ENCODE measurements around the gene ADAMTS2.
"Not testable (repeated sequence)": the region's sequence is repeated elsewhere in the genome, so short reads cannot be mapped to it uniquely, and the experiment has no call there.

Gene ADAMTS2

GRCh38 chr5:179330186-179330900 lies 14.9 kb downstream of the ADAMTS2 start:
- H3K4me3 ChIP-seq (ENCODE audit: low read length) = no peak overlapping the region
- TF ChIP-seq ZNF274 (IDR thresholded peaks at IDR 0.05; ENCODE audit: low read depth, low read length) = no peak

GRCh38 chr5:179328291-179328690 lies 17.0 kb downstream of the ADAMTS2 start:
- TF ChIP-seq ZNF274 (IDR thresholded peaks at IDR 0.05; ENCODE audit: low read depth, low read length) = no peak
- no peak overlapping the region for H3K4me3 ChIP-seq (ENCODE audit: low read length)

DNA sequence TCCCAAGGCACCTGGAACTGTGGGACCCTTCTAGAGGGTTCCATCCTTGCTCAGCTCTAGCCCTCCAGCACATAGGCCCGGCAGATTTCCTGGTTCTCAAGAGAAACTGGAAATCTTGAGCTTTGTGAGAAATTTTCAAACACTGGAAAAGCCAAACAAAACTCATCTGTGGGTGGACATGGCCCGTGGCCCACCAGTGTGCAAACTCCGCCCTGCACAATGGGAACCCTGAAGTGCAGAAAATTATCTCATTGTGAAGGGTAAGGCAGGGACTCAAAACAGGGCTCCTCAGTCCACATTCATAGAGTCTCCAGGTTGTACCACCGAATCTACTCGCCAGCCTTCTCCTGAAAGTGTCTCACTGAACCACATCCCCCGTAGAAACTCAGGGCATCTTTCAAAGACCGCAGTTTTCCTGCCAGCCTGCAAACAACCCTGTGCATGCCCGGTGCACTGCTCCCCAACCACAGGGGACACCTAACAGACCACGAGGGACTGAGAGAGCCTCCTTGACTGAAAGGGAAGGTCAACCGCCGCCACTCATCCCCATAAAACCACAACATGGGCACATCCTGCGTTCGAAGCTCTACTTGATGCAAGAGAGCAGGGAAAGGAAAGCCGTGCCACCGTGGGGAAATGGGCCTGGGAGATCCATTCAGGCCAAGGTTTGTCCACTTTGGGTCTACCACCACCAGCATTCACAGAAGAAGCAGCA lies 18.1 kb downstream of the ADAMTS2 start:
- H3K4me3 ChIP-seq (ENCODE audit: low read length) = no peak overlapping the region
- TF ChIP-seq ZNF274 (IDR thresholded peaks at IDR 0.05; ENCODE audit: low read depth, low read length) = no peak

GRCh38 chr5:179326122-179326927 lies 18.9 kb downstream of the ADAMTS2 start:
- no peak for TF ChIP-seq ZNF274 (IDR thresholded peaks at IDR 0.05; ENCODE audit: low read depth, low read length)
- H3K4me3 ChIP-seq (ENCODE audit: low read length) = no peak overlapping the region

DNA sequence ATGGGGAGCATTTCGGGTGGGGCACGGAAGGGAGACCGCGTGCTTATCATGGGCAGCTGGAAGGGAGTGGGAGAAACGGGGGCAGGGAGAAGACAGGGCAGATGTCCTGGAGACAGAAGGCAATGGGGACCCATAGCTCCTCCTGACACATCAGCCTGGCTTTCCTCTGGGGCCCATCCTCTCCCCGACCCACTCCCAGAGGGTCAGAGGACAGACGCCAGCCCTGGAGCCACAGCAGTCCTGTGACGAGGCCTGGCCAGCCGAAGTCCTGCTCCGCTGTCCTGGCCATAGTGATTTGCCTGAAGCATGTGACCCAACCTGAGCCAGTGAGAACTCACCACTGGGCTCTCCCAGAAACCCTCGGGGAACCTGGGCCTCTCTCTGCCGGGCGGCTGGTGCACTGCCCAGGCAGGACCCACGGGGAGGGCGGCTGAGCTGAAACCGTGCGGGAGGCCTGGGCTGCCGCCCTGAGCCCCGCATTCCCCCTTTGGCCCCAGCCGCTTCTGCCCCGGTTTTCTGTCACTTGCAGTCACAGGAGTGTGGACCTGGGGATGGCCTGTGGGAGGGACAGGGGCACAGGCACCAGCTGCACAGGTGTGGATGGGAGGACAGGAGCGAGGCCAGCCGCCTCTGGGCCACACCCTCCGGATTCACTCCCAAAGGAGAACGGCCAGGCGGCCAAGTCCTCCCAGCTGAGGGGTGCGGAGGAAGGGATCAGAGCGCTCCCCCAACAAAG lies 19.8 kb downstream of the ADAMTS2 start:
- no peak for TF ChIP-seq ZNF274 (IDR thresholded peaks at IDR 0.05; ENCODE audit: low read depth, low read length)
- H3K4me3 ChIP-seq (ENCODE audit: low read length) = no peak overlapping the region

- TF ChIP-seq ZNF274 (IDR thresholded peaks at IDR 0.05; ENCODE audit: low read depth, low read length) = no peak
- H3K4me3 ChIP-seq (ENCODE audit: low read length) = no peak overlapping the region
These were observed 20.4 kb downstream of the ADAMTS2 start for GRCh38 chr5:179324760-179325295.

GRCh38 chr5:179324316-179324715 lies 20.9 kb downstream of the ADAMTS2 start:
- not testable (repeated sequence) for H3K4me3 ChIP-seq (ENCODE audit: low read length)

DNA sequence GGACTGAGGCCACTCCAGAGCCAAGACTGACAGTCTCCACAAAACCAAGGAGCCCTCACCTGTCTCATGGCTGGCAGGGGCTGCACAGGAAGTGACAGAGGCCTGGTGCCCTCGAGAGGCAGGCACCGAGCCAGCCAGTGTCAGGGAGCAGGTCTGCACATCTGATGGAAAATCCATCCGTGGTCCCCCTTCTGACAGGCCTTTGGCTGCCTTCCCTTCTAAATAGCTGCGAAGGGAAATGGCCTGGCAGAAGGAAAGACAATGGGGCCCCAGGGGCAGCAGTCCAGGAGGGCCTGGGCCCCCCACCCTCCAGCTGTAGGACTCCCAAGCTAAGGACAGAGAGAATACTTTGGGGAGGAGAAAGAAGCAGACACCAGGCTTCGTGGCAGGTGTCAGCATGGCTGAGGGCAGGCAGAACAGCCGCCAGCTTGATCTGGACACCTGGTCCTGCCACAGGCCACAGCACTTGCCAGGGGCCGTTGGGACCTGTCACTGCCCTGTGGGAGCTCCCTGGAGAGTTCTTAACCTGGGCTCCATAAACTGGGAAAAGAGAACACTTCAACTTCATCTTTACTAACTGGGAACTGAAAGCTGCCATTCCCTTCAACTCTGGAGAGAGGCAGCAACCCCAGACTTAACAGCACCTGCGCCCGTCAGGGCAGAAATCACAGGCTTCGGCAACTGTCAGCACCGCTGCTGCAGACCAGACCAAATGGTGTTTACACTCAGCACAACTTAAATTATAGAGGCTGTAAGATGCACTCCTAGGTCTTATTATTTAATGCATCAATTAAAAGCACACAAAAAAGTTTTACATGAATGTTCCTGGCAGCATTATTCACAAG lies 22.0 kb downstream of the ADAMTS2 start:
- no peak for TF ChIP-seq ZNF274 (IDR thresholded peaks at IDR 0.05; ENCODE audit: low read depth, low read length)
- no peak overlapping the region for H3K4me3 ChIP-seq (ENCODE audit: low read length)

GRCh38 chr5:179322071-179323025 lies 22.9 kb downstream of the ADAMTS2 start:
- TF ChIP-seq ZNF274 (IDR thresholded peaks at IDR 0.05; ENCODE audit: low read depth, low read length) = no peak
- H3K4me3 ChIP-seq (ENCODE audit: low read length) = no peak overlapping the region

DNA sequence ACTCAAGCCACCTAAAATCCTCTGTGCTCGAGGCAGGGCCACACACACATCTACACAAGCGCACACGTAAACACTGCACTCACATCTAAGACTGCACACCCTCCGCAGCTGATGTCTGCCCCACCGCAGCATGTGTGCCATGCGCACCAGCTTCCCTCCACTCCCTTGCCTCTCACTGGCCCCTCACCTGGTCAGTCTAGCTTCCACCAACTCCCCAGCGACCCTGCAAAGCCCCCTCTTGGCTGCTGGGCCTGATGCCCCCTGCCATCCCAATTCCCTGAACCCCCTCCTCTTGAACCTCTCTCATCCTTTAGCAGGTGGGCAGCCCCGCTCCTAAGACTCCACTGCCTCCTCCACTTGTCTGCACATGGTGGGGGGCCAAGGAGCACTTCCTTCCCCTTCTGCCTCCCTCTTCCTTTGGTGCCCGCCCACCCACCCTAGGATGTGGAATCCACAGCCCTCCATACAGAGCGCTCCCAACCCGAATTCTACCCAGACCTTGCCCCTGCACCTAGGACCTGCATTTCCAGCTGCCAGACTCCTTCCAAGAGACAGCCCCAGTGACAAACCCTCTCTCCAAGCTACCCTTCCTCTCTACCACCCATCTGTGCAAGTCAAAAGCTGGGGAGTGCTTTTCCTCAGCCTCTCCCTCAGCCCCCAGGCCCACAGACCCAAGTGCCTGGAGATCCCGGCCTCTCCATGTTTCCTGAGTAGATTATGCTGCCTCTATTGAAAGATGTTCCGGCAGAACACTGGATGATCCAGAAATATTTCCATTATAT lies 23.9 kb downstream of the ADAMTS2 start:
- no peak overlapping the region for H3K4me3 ChIP-seq (ENCODE audit: low read length)
- no peak for TF ChIP-seq ZNF274 (IDR thresholded peaks at IDR 0.05; ENCODE audit: low read depth, low read length)

GRCh38 chr5:179319741-179320281 lies 25.4 kb downstream of the ADAMTS2 start:
- TF ChIP-seq ZNF274 (IDR thresholded peaks at IDR 0.05; ENCODE audit: low read depth, low read length) = no peak
- H3K4me3 ChIP-seq (ENCODE audit: low read length) = no peak overlapping the region

All from GM08714 (cell line).